Right ventricle myocardium inferior (tissue), 1 donor: Measurements from ENCODE around the gene ZNF518A. TPM values are rescaled to one million over a fixed set of nuclear protein-coding genes. Genes with fewer than 3 reads are reported as not detected.
"Not testable (repeated sequence)": the region's sequence is repeated elsewhere in the genome, so short reads cannot be mapped to it uniquely, and the experiment has no call there.

Source experiments
- ATAC-seq: fragments of 200-7000 bp; cut with Tn5 transposase; one replicate; pipeline ENCODE4 v1.9.1; 2020; ENCODE audit warnings: mild to moderate bottlenecking, moderate library complexity
- DNase-seq: peaks from one replicate; pipeline ENCODE4 v3.0.0; 2021; ENCODE audit errors: missing footprints
- intact Hi-C: fragments of 100-400 bp; cut with DNase I; formaldehyde crosslinking; loops from one replicate; pipeline ENCODE4 v1.11.0; 2022
- total RNA-seq: library from RNA; stranded (reverse); fragmentation: NEBNext Ultra II Directional; extraction: Animal tissue kit (Norgen Biotek cat#: 25700); gene quantifications from one replicate; pipeline ENCODE4 v1.2.1, GENCODE V29; 2021
- donor health status: DM: no; HTN: yes; CAD: no; lungs with severe emphysema.

The ZNF518A gene
- total RNA-seq, 1 donor from 2014 or later = 10.9 TPM

GRCh38 chr10:96125142-96125515 lies 5.0 kb upstream of the ZNF518A start:
- intact Hi-C loops = no loop called here
- no peak for DNase-seq
- no peak for ATAC-seq

DNA sequence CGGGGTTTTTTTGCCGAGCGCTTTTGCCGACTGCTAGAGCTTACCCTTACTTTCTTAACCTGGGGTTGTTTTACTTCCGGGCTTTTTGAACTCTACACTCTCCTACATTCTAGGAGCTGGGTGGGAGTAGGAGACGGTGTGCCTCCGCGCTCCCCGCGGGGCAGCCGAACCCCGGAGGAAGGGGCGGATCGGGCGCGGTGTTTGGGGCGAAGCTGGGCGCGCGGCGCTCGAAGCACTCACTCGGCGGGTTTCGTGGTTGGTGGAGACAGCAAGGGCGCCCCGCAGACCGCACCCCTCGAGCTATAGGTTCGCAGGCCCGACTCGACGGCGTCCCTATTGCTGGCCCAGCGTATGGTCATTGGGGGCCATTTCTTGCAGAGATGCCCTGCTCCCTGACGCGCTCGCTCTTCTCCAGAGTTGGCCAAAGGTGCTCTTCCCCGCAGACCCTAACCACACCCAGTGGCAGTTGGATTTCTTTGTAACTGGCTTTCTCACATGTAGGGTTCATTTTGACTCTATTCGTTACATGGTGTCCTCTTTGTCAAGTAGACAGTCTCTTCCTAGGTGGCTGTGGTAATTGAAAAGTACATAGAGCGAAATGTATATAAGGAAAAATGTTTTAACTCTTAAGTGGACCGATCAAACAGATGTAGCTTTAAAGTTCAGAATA lies 364 bp downstream of the ZNF518A start:
- ATAC-seq (peak; percentile 78), DNase-seq (peak; percentile 78)
- intact Hi-C loops = loop anchor here (1.0 to 10.0 kb wide), 2 partner anchors 40 to 116 kb away; no protein-coding TSS in a partner anchor

- intact Hi-C loops = loop anchor here (10.0 kb wide), 1 partner anchor 117 kb away; no protein-coding TSS in a partner anchor
- ATAC-seq = no peak
- DNase-seq = no peak
Measured at GRCh38 chr10:96131621-96132020, 1.5 kb downstream of the ZNF518A start.

- ATAC-seq (no peak), DNase-seq (no peak)
- intact Hi-C loops = loop anchor here (10.0 kb wide), 1 partner anchor 118 kb away; no protein-coding TSS in a partner anchor
Measured at GRCh38 chr10:96133135-96133534, 3.0 kb downstream of the ZNF518A start.

GRCh38 chr10:96136810-96137209 lies 6.7 kb downstream of the ZNF518A start:
- ATAC-seq (no peak), DNase-seq (no peak)
- intact Hi-C loops = loop anchor here (10.0 kb wide), 1 partner anchor 122 kb away; no protein-coding TSS in a partner anchor

DNA sequence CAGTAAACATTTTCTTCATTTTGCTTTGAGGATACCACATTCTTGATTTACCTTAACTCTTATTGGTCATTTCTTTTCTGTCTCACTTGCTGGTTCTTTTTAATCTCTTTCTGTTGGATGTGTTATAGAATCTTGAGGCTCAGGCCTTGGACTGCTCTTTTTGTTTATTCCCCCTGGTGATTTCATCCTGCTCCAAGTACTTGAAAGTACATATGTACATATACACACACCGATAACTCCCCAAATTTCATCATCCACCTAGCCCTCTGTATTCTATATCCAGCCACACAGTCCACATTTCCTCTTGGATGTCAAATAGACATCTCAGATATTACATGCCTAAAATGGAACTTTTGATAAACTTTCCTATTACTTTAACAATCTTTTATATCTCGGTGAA lies 7.5 kb downstream of the ZNF518A start:
- DNase-seq (no peak), ATAC-seq (no peak)
- intact Hi-C loops = loop anchor here (10.0 kb wide), 1 partner anchor 123 kb away; no protein-coding TSS in a partner anchor

GRCh38 chr10:96138102-96138501 lies 8.0 kb downstream of the ZNF518A start:
- DNase-seq (no peak), ATAC-seq (no peak)
- intact Hi-C loops = loop anchor here (10.0 kb wide), 1 partner anchor 123 kb away; no protein-coding TSS in a partner anchor

DNA sequence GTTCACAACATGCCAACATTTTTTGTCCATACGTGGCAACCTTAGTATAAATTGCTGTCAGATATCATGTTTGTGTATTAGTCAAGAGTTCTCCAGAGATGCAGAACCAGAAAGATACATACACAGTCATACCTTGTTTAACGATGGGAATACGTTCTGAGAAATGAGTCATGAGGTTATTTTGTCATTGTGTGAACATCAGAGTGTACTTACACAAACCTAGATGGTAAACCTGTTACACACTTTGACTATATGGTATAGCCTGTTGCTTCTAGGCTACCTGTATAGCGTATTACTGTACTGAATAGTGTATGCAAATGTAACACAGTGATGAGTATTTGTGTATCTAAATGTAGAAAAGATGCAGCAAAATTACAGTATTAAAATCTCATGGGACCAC lies 22.3 kb downstream of the ZNF518A start:
- intact Hi-C loops = no loop called here
- DNase-seq (no peak), ATAC-seq (no peak)

- DNase-seq (no peak), ATAC-seq (no peak)
- intact Hi-C loops = no loop called here
Measured at GRCh38 chr10:96153070-96153469, 23.0 kb downstream of the ZNF518A start.

DNA sequence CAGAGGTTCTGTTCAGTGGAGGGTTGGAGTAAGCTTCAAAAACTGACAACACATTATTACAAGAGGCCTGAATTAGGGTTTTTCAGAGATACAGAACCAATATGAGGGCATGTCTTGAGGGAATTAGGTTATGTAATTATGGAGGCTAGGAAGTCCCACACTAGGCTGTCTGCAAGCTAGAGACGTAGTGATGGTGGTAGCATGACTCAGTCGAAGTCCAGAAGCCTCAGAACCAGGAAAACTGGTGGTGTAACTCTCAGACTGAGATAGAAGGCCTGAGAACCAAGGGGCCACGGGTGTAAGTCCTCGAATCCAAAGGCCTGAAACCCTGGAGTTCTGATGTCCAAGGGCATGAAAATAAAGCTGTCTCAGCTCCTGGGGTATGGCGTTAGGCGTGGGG lies 35.6 kb downstream of the ZNF518A start:
- ATAC-seq (no peak), DNase-seq (no peak)
- intact Hi-C loops = no loop called here

DNA sequence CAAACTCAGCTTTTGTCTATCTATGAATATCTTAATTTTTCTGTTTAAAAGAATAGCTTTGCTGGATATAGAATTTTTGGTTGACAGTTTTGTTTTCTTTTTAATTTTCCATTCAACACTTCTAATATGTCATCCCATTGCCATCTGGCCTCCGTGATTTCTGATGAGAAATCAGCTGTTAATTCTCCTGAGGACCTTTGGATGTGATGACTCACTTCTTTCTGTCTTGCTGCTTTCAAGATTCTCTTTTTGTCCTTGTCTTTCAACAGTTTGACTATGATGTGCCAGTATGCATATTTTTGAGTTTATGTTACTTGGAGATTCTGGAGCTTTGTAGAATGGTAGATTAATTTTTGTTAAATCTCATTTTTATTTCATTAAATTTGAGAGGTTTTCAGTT lies 38.4 kb downstream of the ZNF518A start:
- no peak for ATAC-seq
- intact Hi-C loops = no loop called here
- DNase-seq = no peak

- DNase-seq (no peak), ATAC-seq (no peak)
- intact Hi-C loops = no loop called here
Measured at GRCh38 chr10:96170230-96170629, 40.1 kb downstream of the ZNF518A start.

DNA sequence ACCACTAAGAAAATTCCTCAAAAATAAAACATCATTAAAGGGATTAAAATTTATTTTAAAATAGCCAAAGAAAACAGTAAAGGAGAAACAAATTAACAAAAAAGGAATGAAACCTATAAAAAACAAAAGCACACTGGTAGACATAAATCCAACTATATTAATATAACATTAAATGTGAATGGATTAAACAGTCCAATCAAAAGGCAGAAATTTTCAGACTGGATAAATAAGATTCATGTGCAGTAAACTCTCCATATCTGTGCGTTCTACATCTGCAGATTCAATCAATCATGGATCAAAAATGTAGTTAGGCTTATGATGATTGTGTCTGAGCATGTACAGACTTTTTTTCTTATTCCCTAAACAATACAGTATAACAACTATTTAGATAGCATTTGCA lies 42.6 kb downstream of the ZNF518A start:
- intact Hi-C loops = no loop called here
- ATAC-seq = no peak
- no peak for DNase-seq

DNA sequence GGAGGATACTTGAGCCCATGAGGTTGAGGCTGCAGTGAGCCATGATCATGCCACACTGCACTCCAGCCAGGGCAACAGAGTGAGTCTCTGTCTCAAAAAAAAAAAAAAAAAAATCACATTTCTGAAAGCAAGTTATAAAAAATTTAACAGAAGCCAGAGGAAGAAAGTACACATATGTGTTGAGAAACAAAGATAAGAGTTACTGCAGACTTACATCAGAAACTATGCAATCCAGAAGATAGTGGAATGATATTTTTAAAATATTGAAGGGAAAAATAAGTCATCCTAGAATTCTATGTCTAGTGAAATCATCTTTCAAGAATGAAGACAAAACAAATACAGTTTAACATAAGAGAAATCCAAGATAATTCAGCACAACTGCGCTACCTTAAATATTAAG lies 46.9 kb downstream of the ZNF518A start:
- ATAC-seq (no peak), DNase-seq (no peak)
- intact Hi-C loops = no loop called here

DNA sequence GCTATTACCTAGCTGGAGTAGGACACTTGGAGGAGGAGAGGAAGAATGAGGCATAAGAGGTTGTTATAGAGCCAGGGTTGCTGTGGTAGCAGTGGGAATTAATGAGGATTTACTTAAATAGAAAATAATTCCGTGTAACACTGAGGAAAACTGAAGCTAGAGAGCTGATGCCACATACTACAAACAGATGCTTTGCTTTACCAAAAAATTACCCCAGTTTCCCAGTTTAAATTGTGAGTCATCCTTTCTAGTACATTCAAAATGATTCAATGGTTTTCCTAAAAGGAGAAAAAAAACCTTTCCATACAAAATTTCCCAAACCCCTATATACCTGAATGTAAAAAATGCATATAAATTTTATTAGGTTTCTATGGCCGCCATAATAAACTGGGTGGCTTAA lies 58.3 kb downstream of the ZNF518A start:
- intact Hi-C loops = no loop called here
- DNase-seq (no peak), ATAC-seq (no peak)

- ATAC-seq = no peak
- intact Hi-C loops = no loop called here
- DNase-seq = no peak
Measured at GRCh38 chr10:96188916-96189315, 58.8 kb downstream of the ZNF518A start.

- intact Hi-C loops, ATAC-seq, DNase-seq: not testable (repeated sequence)
Measured at GRCh38 chr10:96189505-96189904, 59.4 kb downstream of the ZNF518A start.

DNA sequence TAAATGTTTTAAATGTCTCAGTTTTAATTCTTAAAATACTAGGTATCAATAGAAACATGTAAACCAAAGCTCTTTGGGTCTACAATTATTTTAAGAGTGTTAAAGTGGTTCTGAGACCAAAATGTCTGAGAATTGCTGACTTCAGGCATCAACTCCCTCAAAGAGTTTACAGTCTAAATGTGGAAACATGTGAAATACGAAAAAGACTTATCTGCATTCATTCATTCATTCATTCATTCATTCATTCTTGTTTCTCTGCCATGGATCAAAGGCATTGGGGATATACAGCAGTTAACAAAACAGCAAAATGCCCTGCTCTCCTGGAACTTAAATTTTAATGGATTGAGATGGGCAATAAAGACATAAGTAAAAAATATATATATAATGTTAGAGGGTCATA lies 71.4 kb downstream of the ZNF518A start:
- no peak for ATAC-seq
- no peak for DNase-seq
- intact Hi-C loops = no loop called here

DNA sequence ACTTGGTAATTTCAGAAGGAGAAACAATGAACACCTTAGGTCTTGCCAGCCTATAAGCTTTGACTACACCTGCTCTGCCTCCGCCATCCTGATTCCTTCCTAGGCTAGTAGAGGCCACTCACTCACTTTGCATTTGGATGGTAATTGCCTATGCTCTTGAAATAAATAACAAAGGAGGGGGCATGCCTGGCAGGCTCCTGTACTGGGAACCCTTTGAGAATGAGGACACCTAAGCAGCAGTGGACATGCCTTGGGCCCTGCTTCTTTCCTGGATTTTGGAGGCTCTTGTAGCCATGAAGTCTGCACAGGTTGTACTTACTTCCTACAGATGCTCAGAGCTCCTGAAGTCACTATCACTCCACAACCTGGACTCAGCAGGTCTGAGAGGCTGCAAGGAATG lies 75.5 kb downstream of the ZNF518A start:
- ATAC-seq (no peak), DNase-seq (no peak)
- intact Hi-C loops = no loop called here

GRCh38 chr10:96208271-96208670 lies 78.2 kb downstream of the ZNF518A start:
- ATAC-seq = no peak
- DNase-seq = no peak
- intact Hi-C loops = no loop called here

- intact Hi-C loops = no loop called here
- ATAC-seq = no peak
- no peak for DNase-seq
Measured at GRCh38 chr10:96208946-96209345, 78.8 kb downstream of the ZNF518A start.
